DND-41 (cell line): ENCODE results near the gene BEND6.

Source experiments
- ATAC-seq: fragments of 200-7000 bp; cut with Tn5 transposase; 3 replicates; pipeline ENCODE4 v1.9.1; 2021; ENCODE audit warnings: low read depth; ENCODE audit not compliant: insufficient read depth
- DNase-seq: peaks from one replicate; pipeline ENCODE4 v3.0.0-alpha.2; 2020
- H2AFZ ChIP-seq: 2 replicates; pipeline ENCODE4 v1.6.0; 2012; ENCODE audit warnings: low read depth, low read length
- H3K27ac ChIP-seq: 2 replicates; pipeline ENCODE4 v1.5.1; 2012; ENCODE audit warnings: low read length, inconsistent platforms
- H3K27me3 ChIP-seq: fragments of 200-600 bp; sonication (generic); 2 replicates; pipeline ENCODE4 v1.6.0; 2012; ENCODE audit warnings: low read length, mild to moderate bottlenecking, inconsistent platforms; ENCODE audit not compliant: insufficient read depth, poor library complexity
- H3K36me3 ChIP-seq: 2 replicates; pipeline ENCODE4 v1.5.1; 2012; ENCODE audit warnings: low read length, inconsistent platforms; ENCODE audit not compliant: insufficient read depth
- H3K4me1 ChIP-seq: 2 replicates; pipeline ENCODE4 v1.5.1; 2012; ENCODE audit warnings: mild to moderate bottlenecking, low read length; ENCODE audit not compliant: insufficient read depth
- H3K4me2 ChIP-seq: 2 replicates; pipeline ENCODE4 v1.6.0; 2012; ENCODE audit warnings: mild to moderate bottlenecking, moderate library complexity, low read length, inconsistent platforms; ENCODE audit not compliant: insufficient read depth
- H3K4me3 ChIP-seq, 2 experiments: fragments of 200-600 bp in 1 of 2; shearing (Covaris generic) in 1 of 2; 2 replicates each; pipeline ENCODE4 v1.5.1; 2012 to 2016; ENCODE audit warnings: inconsistent platforms in 2 of 2, low read length in 2 of 2, mild to moderate bottlenecking in 2 of 2, low read depth in 1 of 2, moderate library complexity in 1 of 2
- H3K79me2 ChIP-seq: 2 replicates; pipeline ENCODE4 v1.6.0; 2012; ENCODE audit warnings: low read length, inconsistent platforms; ENCODE audit not compliant: insufficient read depth
- H3K9ac ChIP-seq: 2 replicates; pipeline ENCODE4 v1.6.0; 2012; ENCODE audit warnings: low read depth, mild to moderate bottlenecking, inconsistent platforms, low read length, moderate library complexity
- H3K9me3 ChIP-seq: 2 replicates; pipeline ENCODE4 v1.5.1; 2012; ENCODE audit warnings: low read length, moderate library complexity, mild to moderate bottlenecking, inconsistent platforms; ENCODE audit not compliant: insufficient read depth, severe bottlenecking
- H4K20me1 ChIP-seq: 2 replicates; pipeline ENCODE4 v1.6.0; 2012; ENCODE audit warnings: low read length; ENCODE audit not compliant: insufficient read depth
- CTCF ChIP-seq: IDR thresholded peaks from 2 replicates; pipeline ENCODE4 v1.5.1; 2012; ENCODE audit warnings: borderline replicate concordance, low read length, moderate library complexity, mild to moderate bottlenecking; ENCODE audit not compliant: poor library complexity, severe bottlenecking; ENCODE audit errors: extremely low read depth
- EZH2 ChIP-seq: IDR thresholded peaks from 3 replicates; pipeline ENCODE4 v1.6.1; 2012; ENCODE audit warnings: borderline replicate concordance, low read depth, mild to moderate bottlenecking, moderate library complexity, low read length, inconsistent platforms; ENCODE audit not compliant: severe bottlenecking

BEND6 gene

DNA sequence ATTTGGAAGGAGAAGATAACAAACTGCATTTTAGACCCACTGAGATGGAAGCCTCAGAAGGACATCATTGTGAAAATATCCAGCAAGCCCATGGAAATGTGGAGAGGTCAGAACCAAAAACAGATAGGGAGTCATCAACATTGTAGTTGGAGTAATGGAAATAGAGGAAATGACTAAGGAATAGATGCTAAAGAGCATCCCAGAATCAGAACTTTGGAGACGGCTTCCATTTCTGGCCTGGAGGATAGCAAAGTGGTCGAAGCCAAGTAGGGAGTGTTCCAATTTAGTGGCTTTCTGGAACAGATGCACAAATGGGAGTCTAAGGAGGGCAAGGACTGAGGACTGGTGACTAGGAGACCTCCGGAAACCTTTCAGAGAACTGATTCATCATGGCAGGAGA lies 3.6 kb downstream of the BEND6 start:
- Histone ChIP-seq H3K9ac (no peak overlapping the region), H3K4me2 (no peak overlapping the region), H3K4me1 (no peaks in the 10 kb centered on the region), H4K20me1 (no peaks in the 10 kb centered on the region), H3K36me3 (no peaks in the 10 kb centered on the region), H3K79me2 (no peaks in the 10 kb centered on the region), H3K27ac (no peak overlapping the region), H3K9me3 (no peaks in the 10 kb centered on the region), H2AFZ (no peak overlapping the region), H3K27me3 (no peaks in the 10 kb centered on the region), H3K4me3 (no peak overlapping the region)
- TF ChIP-seq EZH2 = no peak
- TF ChIP-seq CTCF = no peak
- no peak for DNase-seq
- ATAC-seq = no peak

DNA sequence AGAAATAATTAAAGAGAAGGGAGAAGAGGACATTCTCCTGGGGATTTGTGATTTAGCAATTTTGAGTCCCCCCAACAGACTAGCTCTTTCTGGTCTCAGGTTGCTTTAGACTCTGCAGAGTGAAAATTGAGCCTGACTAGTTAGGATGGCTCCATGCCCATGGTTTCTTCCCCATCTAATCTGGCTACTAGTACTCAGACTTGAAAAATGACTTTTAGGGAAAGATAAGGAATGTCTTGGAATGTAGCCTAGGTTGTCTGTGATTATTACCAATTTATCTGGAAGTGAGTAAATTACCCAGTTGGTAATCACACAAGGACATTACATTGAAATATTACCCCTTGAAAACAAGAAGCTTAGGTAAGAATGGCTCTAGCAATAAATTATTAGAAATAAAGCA lies 4.2 kb downstream of the BEND6 start:
- no peaks in the 10 kb centered on the region for H3K9me3 ChIP-seq
- no peaks in the 10 kb centered on the region for H3K27me3 ChIP-seq
- H3K27ac ChIP-seq = no peak overlapping the region
- DNase-seq = no peak
- H3K9ac ChIP-seq = no peak overlapping the region
- H3K36me3 ChIP-seq = no peaks in the 10 kb centered on the region
- H3K4me3 ChIP-seq = no peak overlapping the region
- TF ChIP-seq EZH2 = no peak
- TF ChIP-seq CTCF = no peak
- no peak overlapping the region for H3K4me2 ChIP-seq
- H2AFZ ChIP-seq = no peak overlapping the region
- no peaks in the 10 kb centered on the region for H3K79me2 ChIP-seq
- H3K4me1 ChIP-seq = no peaks in the 10 kb centered on the region
- ATAC-seq = no peak
- H4K20me1 ChIP-seq = no peaks in the 10 kb centered on the region

DNA sequence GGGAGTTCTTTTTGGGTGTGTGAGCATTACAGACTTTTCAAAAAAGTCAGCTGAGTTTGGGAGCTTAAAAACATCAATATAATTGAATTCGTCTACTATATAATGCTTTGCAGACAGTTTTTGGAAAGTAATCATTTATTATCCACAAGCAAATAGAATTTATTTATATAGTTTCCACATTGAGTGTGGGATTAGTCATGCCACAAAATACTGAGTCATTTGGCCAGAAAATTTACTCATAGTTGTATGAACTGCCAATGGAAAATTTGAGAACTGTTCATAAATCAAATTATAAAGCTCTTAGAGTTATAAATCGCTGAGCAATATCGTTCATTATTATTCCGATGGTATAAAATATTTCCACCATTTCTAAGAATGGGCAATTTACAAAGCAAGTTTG lies 5.0 kb downstream of the BEND6 start:
- Histone ChIP-seq H3K4me2 (no peak overlapping the region), H3K27me3 (no peaks in the 10 kb centered on the region), H3K79me2 (no peaks in the 10 kb centered on the region), H3K4me1 (no peaks in the 10 kb centered on the region), H3K4me3 (no peak overlapping the region), H3K36me3 (no peaks in the 10 kb centered on the region), H2AFZ (no peak overlapping the region), H3K9me3 (no peaks in the 10 kb centered on the region), H3K27ac (no peak overlapping the region), H3K9ac (no peak overlapping the region), H4K20me1 (no peaks in the 10 kb centered on the region)
- ATAC-seq = no peak
- DNase-seq = no peak
- no peak for TF ChIP-seq EZH2

GRCh38 chr6:56961151-56961550 lies 6.2 kb downstream of the BEND6 start:
- ATAC-seq (no peak), DNase-seq (no peak)
- Histone ChIP-seq H3K4me1 (no peaks in the 10 kb centered on the region), H2AFZ (no peak overlapping the region), H3K27me3 (no peaks in the 10 kb centered on the region), H4K20me1 (no peaks in the 10 kb centered on the region), H3K4me3 (no peak overlapping the region), H3K4me2 (no peak overlapping the region), H3K27ac (no peak overlapping the region), H3K9me3 (no peaks in the 10 kb centered on the region), H3K36me3 (no peaks in the 10 kb centered on the region), H3K9ac (no peak overlapping the region), H3K79me2 (no peaks in the 10 kb centered on the region)
- no peak for TF ChIP-seq EZH2
